Measurements from ENCODE around the gene TBR1.
A peak's percentile ranks its signal among the peaks of the same experiment; 100 is the strongest.

The TBR1 gene

DNA sequence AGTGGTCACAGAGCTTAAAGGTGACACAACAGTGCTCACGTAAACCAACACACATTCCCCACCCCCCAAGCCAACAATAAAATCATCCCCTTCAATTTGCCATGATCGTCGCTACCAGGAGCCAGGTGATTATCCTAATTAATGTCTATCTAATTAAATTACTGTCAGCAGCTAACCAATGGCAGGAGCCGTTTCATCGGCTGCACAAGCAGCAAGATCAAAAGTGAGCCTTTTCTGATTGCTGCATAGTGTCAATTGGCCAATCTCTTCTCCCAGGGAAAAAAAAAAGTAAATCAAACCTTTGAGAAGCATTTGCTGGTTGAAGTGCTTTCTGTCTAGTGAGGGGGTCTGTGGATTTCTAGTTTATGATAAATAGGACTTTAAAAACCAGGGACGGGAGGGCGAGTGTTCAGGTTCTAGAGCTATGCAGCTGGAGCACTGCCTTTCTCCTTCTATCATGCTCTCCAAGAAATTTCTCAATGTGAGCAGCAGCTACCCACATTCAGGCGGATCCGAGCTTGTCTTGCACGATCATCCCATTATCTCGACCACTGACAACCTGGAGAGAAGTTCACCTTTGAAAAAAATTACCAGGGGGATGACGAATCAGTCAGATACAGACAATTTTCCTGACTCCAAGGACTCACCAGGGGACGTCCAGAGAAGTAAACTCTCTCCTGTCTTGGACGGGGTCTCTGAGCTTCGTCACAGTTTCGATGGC, at the start of gene TBR1:
TSS of gene TBR1 (plus strand) at position 311 of the 721 bp plus-strand sequence. CDS start at position 425, 114 bp downstream.
- no peak for DNase-seq

DNA sequence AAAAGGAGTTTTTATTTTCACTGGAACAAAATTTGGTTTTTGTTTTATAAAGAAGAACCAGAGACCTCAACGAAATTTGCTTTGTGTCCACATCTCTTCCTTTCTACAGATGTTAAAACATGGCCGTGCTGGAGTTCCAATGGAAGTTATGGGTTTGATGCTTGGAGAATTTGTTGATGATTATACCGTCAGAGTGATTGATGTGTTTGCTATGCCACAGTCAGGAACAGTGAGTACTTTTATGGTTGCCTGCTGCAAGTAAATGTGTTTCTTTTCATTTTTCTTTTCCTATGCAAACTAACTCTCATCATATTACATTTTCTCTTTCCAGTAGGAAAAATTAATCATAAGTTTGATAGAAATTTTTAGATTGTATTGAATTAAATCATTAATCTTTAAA, 48.4 kb upstream of the TBR1 start:
- no peak for DNase-seq

DNA sequence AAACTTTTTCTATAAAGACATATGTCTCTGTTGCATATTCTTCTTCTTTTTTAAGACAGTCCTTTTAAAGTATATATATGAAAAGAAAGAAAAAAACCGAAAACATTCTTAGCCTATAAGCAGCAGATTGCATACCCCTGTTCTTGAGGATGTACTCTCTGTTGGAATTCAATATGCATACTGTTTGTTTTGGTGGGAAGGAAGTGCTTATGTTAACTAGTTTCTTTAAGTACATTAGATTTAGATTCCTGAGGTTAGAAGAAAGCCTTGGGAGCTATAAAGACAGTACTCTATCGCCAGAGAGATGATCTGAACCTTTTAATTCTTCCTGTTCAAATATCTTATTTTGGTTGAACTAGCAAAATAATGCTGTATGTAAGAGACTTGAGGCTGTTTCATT, 46.8 kb upstream of the TBR1 start:
- DNase-seq = no peak

DNA sequence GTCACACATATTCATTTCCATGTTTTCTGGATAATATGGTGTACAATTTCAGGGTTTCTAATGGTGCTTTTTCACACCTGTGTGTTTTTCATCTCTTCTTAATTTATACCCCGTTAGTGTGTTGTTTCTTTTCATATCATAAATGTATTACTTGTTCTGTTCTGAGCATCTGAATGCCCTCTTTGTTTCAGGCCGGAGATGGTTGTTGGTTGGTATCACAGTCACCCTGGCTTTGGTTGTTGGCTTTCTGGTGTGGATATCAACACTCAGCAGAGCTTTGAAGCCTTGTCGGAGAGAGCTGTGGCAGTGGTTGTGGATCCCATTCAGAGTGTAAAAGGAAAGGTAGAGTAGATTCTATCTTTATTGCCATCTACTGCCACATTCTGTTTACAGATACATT, 45.1 kb upstream of the TBR1 start:
- no peak for DNase-seq

DNA sequence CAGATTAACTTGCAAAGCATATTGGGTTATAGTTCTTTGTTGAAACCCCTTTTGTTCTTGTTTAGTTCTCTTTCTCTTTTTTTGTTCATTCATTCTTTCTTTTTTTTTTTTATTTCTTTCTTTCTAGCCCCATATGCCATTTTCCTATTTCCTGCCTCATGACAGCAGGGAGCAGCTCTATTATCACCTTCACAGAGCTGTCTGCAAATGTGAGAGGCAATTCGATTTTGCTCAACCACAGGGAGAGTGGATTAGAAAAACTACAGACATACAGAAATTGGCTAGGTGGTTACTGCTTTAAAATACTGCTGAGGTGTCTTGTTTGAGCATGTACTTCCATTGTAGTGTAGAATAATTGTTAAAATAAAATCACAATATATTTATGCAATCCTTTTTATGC, 44.2 kb upstream of the TBR1 start:
- DNase-seq = no peak

DNA sequence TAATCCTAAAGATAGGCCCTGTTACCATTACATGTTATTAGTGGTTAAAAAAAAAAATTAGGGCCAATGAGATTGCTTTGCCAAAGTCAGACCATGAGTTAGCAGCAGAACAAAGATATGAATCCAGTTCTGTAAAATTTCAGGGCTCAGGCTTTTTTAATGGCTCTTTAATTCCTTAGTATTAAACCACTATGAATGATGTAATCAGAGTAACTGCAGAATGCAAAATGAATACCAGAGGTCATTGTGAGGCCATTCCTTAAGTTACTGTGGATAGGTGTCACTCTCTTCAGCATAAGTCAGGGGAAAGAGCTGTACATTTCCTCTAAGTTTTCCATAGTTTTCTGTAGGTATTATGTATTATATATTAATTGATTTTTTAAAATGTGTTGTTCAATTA, 42.2 kb upstream of the TBR1 start:
- DNase-seq = no peak

DNA sequence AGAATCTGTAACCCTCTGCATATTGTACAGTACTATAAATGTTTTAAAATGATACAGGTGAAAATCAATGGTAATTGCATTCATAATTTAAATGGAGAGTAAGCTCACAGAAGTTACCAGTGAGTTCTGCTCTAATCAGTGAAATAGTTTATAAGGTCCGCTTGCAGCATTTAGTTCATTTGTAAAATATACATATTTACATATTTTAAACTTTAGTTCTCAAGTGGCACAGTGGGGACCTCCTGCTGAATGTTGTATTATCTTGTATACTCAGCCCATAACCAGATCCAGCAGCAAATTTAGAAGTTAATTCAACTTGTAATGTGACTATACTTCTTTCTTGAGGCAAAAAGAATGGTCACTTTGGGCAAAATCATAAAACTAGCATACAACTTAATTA, 41.7 kb upstream of the TBR1 start:
- DNase-seq = no peak

DNA sequence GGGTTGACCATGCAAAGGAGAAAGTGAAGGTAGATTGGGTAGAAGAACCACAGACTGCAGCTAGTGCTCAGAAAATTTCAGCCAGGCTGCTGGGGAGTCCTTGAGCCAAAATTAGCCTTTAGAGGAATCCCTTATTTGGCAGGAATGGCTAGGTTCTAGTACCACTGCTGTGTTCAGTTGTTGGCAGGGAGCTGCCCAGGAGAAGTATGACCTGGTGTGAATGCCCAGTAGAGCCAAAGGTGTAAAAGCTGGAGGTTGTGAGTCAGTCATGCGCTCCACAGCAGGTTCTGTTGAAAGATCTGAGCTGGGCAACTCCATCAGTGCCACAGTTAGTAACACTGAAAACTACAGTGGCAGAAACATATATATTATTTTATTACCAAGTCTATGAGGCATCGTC, 36.4 kb upstream of the TBR1 start:
- DNase-seq = no peak

DNA sequence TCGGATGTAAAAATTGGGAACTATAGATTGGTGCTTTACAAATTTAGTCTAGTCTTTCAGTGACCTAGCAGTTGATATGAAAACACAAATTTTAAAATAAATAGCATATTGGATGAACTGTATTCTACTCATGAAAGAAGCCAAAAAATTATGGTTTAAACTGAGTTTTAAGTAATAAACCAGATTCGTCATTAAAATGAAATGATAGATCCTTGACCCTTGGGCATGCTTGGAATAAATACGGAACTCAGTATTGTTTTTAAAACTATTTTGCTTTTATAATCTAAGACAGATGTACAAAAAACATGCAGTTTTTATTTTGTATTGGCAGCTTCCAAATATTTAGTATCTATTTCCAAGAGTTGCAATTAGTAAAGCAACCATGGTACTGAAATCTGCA, 34.6 kb upstream of the TBR1 start:
- DNase-seq = no peak

DNA sequence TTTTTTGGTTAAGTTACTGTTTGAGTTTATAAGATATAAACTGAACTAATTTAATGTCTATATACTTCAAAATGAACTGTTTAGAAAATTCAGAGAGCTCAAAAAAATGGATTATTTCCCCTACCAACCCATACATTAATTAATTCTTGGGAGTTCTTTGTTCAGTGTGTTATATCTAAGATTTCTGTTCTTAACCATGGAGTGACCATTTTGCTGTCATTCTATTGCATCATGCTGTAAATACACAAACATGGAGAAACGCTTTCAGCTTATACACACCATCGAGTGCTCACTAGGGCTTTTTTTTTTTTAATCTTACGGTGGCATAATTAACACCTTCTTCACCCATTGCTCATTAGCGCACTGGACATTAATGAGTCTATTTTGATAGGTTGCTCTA, 33.4 kb upstream of the TBR1 start:
- no peak for DNase-seq

DNA sequence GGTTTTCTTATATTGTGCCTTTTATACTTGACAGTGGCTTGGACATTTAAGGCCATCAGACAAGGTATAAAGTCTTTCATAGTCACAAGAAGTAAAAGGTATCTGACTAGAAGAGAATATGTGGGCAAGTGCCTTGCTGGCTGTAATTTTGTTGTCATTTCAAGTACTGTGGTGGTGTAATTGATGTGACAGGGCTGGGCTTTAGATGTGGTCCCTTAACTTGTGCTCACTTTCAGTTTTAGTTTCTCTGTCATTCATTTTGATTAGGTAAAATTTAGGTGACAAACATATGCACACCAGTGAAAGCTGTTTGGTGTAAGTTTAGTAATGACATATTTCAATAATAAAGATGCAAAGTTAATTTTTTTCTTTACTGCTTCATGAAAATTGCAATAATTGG, 31.2 kb upstream of the TBR1 start:
- peak; percentile 2 to 37 for DNase-seq

DNA sequence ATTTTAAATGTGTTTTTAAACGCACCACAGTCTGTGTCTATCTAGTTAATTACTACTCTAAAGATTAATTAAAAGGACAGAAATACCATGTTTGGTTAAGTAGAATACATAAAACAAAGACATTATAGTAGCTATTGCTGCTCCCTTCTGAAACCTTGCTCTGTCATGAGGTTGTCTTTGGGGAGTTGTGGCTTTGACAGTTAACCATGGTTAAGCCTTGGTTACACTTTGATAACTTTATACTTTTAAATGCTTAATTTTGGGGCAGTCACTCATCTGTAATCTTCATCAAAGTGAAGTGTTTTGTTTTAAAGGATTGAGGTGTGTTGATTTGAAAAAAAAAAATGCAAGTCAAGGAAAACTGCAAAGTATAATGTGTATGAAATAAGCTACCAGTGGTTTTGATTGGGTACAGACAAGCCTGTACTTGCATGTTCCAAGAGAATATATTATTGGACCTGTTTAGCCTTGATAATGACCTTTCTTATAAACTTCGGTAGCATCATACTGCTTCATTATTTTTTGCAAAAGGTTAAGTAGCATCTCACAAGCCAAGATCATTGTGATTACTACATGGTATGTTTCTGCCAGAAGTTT, 29.8 kb upstream of the TBR1 start:
- DNase-seq = no peak

DNA sequence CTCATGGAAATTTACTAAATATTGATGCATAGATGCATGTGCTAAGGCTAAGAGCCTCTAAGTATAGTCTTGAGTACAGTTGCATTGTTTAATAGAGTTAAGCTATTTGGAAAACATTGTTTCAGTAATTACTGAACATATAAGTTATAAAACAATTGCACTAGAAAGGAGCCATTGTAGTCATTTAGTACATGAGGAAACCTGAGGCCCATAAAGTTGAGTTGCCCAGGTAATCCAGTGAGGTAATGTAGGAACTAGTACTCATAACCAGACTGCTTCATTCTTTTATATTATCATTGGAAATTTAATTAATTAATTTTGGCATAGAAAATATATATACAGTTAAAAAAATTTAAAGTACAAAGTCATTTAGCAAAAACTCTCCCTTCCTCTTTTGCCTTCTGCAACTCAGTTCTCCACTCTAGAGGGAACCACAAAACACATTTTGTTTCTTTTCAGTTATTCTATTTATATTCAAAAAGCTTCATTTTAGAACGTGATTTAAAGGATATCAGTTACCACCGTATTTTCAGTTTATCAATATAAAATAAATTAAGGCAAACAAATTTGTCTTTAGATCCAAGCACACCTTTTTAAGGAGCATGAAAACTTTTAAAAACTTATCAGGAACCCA, 27.8 kb upstream of the TBR1 start:
- no peak for DNase-seq

DNA sequence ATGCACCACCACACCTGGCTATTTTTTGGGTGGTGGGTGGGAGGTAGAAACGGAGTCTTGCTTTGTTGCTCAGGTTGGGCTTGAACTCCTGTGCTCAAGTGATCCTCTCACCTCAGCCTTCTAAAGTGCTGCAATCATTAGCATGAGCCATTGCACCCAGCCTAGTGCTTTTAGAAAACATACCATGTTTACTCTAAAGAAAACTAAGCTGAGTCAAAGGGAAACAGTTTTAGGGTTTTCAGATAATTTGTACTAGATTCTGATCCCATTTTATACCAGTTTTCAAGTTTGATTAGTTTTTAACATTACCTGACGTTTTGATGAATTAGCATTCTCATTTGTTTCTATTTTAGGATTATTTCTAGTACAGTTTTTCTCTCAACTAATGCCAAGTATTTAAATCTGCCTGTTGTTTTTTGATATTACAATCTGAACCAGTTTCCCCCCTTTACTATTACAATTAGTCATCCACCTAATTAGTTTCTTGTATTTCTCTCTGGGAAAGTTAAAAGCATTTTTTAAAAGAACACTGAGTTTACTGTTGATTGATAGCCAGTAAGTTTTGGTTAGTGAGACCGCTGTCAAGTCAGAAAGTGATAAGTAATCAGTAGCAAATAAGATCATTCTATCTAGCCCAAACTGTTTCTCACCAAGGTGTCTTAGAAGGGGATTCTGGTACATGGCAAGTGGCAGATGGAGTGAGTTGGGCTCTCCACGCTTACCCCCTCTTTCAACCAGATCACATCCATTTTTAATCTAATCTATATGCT, 24.2 kb upstream of the TBR1 start:
- no peak for DNase-seq

DNA sequence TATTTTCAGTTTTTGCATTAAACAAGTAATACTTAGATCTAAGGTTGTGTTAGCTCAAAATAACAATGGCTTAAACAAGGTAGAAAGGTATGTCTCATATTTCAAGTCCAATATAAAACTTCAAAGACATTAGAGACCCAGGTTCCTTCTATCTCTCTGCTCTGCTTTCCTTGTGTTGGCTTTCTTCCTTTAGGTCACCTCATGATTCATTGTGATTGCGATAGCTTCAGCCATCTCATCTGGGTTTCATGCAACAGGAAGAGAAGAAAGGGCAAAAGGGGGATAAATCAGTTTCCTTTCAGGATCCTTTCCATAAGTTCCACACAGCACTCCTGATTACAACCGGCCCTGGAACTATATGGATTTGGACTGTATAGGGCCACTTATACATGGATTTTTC, 16.0 kb upstream of the TBR1 start:
- DNase-seq = no peak

DNA sequence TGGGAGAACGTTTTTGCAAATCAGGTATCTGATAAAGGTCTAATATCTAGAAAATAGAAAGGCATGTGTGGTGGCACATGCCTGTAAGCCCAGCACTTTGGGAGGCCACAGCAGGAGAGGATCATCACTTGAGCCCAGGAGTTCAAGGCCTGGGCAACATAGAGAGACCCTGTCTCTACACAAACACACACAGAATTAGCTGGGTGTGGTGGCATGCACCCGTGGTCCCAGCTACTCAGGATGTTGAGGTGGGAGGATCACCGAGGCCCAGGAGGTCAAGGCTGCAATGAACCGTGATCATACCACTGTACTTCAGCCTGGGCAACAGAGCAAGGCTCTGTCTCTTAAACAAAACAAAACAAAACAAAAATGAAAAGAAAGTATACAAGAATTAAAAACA, 13.8 kb upstream of the TBR1 start:
- no peak for DNase-seq

DNA sequence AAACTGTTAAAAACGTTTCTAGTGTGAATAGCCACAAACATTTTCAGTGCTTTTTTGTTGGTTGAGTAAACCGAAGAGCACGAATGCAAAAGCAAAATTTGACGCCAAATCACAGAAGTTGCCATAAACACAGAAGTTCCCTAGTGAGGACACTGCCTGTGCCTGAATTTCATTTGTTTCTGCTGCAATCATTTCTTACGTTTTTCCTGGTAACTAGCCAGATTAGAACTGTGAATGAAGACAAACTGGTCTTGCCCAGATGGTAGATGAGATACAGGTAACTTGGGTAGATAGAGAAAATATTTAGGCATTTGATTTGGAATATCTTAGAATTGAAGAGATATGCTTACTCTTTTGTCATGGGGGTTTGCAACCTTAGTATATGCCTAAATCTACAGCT, 9.8 kb upstream of the TBR1 start:
- DNase-seq = no peak

DNA sequence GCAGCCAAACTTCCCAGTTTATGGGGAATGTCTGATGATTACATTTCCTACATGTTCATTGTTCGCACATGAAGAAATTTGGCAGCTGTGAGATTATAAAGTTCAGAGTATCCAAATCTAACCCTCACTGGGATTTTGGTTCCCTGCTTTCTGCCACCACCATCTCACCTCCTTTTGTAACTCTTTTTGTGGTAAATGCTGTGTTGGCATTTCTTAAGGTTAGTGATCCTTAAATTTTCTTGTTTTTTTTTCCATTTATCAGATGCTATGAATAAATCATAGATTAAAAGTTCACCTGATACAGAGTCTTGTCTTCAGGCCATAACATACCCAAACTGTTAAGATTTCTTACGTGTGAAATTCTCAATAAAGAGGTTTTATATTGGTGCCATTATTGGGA, 8.5 kb upstream of the TBR1 start:
- DNase-seq = no peak

DNA sequence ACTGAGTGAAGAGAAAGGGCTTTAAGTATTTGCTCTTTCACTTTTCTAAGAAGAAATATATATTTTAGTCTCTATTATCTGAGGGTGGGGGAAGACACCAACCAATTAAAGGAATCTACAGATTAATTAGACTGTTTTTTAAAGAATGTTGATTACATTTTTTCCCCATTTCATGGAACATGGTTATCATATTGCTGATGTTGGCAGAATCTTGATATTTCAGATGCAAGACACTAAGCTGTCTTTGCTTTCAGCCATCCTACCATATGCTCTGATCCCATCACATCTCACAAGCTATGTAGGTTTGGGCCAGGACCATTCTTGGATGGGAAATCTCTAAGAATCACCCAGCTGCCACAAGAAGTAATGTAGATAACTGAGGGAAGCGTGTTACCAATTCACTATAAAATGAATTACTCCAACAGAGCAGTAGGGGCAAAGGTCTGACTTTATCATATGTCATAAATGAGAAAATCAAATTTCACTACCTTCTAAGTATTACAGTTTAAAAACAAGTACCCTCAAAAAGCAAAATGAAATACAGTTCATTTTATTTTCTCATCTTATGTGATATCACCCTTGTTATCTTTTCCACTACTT, 6.7 kb upstream of the TBR1 start:
- no peak for DNase-seq

DNA sequence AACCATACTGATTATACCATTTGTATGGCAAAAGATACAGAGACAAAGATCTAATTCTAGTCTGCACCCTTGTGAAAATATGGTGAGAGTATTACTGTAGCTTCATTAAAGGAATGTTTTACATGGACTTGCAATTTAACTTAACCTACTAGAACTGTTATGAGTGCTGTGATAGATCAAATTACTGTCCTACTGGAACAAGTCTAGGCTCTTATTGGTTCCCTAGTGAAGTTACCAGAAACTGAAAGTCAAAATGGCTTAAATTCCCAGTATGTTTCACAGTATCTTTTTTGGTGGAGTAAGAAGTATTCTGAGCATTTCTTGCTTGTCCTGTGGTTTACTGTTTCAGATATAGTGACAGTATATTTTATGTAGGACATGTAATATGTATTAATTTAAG, 3.8 kb upstream of the TBR1 start:
- DNase-seq = no peak

DNA sequence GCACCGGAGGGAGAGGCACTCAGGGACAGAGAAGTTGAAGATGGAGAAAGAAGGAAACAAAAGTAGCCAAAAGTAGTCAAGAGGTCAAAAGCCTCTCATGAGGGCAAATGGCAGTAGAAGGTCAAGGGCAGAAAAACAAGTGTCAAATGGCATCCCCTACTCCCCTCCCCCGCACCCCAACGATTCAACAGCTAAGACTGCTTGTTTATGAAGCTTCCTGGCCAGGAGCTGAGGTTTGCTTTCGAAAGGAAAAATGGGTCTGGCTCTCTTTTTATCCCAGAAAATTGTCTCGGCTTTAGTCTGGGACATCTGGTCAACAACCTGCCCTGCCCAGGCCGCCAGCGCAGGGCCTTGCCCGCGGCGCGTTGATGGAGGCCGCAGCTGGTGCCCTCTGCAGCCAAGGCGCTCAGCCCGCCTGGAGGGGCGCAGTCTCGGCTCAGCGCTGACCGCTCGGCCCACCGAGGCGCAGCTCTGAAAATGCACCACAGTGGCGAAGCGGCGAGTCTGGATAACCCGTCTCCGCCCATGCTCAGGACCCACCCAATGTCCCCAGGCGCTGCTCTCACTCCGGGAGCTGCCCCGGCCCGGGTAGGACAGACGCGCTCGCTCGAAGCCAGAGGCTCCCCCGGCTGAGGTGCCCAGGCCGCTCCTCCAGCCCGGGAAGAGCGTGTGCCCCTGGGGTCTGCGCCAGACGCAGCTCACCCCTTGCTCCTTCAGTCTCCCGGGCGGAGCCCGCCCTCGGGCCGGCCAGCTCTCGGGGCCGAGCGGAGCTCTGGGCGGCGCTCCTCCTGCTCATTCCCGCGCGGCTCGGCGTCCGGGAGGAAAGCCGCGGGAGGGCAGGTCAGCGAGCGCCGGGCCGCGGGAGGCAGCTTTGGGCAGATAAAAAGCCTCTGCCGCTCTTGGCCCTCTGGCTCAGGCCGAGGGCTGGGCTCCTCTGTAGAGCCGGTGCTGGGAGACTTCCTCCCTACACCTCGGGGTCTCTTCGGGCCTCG, 1.8 kb upstream of the TBR1 start:
- DNase-seq = no peak

Measured in CD4-positive, alpha-beta T cell treated with Interleukin-1 beta for 1 hour (primary cell).